Neutrophil (primary cell): ENCODE measurements around the gene KNDC1.

ENCODE experiments used
- H3K27ac ChIP-seq: fragments of 200-600 bp; sonication (generic); 2 replicates; pipeline ENCODE4 v1.5.1; 2016; ENCODE audit warnings: mild to moderate bottlenecking, moderate library complexity
- H3K27me3 ChIP-seq: fragments of 200-600 bp; sonication (generic); 2 replicates; pipeline ENCODE4 v1.6.0; 2016; ENCODE audit warnings: mild to moderate bottlenecking
- H3K36me3 ChIP-seq: fragments of 200-600 bp; sonication (generic); 2 replicates; pipeline ENCODE4 v1.5.1; 2017
- H3K4me1 ChIP-seq, 2 experiments: fragments of 200-600 bp in 1 of 2; sonication (generic) in 1 of 2; 1 replicate in 1 of 2; 2 replicates in 1 of 2; pipeline versions ENCODE4 v1.5.1 to v1.6.1; 2013 to 2016; ENCODE audit warnings: low read depth in 1 of 2, low read length in 1 of 2, mild to moderate bottlenecking in 1 of 2, moderate library complexity in 1 of 2; ENCODE audit not compliant: control insufficient read depth in 1 of 2, insufficient read depth in 1 of 2
- H3K4me3 ChIP-seq, 2 experiments: fragments of 200-600 bp in 1 of 2; sonication (generic) in 1 of 2; 1 replicate in 1 of 2; 2 replicates in 1 of 2; pipeline ENCODE4 v1.5.1; 2013 to 2016; ENCODE audit warnings: low read depth in 1 of 2, low read length in 1 of 2, mild to moderate bottlenecking in 1 of 2, moderate library complexity in 1 of 2
- H3K9me3 ChIP-seq: fragments of 200-600 bp; sonication (generic); 2 replicates; pipeline ENCODE4 v1.5.1; 2016
- CTCF ChIP-seq: fragments of 200-600 bp; sonication (generic); IDR thresholded peaks from 2 replicates; pipeline ENCODE4 v1.5.1; 2016; ENCODE audit warnings: antibody characterized with exemption

KNDC1 gene

DNA sequence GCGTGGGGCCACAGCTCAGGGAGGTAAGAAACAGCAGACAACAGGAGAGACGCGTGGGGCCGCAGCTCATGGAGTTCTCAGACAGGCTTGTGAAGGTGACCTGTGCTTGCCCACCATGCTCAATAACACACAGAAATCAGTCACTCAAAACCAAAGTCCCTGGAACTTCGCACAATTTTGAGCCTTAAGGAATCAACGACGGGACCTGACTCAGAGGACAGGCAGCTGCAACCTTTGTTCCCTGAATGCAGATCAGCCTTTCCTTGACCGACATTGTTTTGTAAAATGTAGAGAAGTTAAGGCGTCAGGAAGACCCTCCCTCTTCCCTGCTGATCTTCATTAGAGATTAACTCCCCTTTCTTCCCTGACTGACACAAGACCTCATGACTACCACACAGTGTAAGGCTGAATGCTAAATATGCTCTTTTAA lies 8.5 kb upstream of the KNDC1 start:
- no peaks in the 10 kb centered on the region for H3K9me3 ChIP-seq
- no peak for TF ChIP-seq CTCF
- H3K4me3 ChIP-seq = no peak overlapping the region
- peaks cover 34% of the 10 kb centered on the region for H3K27me3 ChIP-seq
- H3K4me1 ChIP-seq = no peaks in the 10 kb centered on the region
- H3K27ac ChIP-seq = no peak overlapping the region
- no peaks in the 10 kb centered on the region for H3K36me3 ChIP-seq

GRCh38 chr10:133154411-133154810 lies 5.6 kb upstream of the KNDC1 start:
- H3K4me3 ChIP-seq = no peak overlapping the region
- no peaks in the 10 kb centered on the region for H3K36me3 ChIP-seq
- peaks cover 55% of the 10 kb centered on the region for H3K27me3 ChIP-seq
- TF ChIP-seq CTCF = no peak
- no peak overlapping the region for H3K27ac ChIP-seq
- H3K9me3 ChIP-seq = no peaks in the 10 kb centered on the region
- H3K4me1 ChIP-seq = no peaks in the 10 kb centered on the region

DNA sequence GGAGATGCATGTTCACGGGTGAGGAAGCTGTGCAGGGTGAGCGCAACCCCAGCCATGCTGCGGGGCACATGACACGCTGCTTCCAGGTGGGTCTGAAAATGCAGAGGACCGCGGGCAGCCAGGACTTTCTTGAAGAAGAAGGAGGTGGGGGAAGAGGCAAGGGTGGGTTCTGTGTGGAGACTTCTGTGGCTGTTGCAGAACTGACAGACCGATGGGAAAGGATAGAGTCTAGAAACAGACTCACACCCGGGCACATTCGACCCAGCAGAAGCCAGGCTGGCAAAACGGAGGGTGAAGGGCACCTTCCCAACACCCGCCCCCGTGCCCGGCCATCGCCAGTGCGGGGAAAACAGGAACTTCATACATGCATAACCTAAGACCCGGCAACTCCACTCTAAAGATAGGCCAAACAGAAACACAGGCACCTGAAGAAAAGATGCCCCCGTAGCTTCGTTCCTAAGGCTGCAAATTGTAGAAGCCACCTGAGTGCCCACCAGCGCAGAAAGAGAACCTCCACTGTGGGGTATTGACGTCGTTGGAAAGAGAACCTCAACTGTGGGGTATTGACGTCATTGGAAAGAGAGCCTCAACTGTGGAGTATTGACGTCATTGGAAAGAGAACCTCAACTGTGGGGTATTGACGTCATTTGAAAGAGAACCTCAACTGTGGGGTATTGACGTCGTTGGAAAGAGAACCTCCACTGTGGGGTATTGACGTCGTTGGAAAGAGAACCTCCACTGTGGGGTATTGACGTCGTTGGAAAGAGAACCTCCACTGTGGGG lies 4.8 kb upstream of the KNDC1 start:
- Histone ChIP-seq H3K9me3 (no peaks in the 10 kb centered on the region), H3K27me3 (peaks cover 63% of the 10 kb centered on the region), H3K4me3 (no peak overlapping the region), H3K27ac (no peak overlapping the region), H3K36me3 (no peaks in the 10 kb centered on the region), H3K4me1 (no peaks in the 10 kb centered on the region)
- TF ChIP-seq CTCF = no peak

DNA sequence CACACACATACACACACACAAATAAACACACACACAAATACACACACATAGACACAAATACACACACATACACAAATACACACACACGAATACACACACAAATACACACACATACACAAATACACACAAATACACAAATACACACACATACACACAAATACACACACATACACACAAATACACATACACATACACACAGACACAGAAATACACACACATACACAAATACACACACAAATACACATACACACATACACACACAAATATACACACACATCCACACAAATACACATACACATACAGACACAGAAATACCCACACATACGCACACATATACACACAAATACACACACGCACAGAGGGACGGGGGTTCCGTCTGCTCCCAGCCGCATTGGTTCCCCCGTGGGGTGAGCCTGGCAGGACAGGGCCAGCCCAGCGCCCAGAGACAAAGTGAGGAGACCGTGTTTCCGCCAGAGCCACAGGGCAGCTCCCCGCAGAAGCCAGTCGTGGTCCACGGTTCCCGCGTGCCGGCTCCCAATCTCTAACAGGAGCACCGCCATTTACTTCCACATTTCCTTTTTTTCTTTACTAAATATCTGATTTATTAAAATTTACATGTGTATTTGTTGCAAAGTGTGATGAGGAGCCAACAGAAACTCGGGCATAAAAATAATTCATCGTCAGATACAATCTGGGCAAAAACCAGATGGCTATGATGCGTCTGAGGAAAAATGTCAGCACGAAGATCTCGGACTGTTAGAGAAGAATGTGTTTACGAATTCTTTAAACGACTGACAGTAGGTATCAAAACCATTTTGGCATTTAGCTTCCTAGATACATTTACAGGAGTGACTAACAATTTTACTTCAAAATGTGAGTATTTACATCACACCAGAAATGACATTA lies 3.1 kb upstream of the KNDC1 start:
- Histone ChIP-seq H3K27me3 (peaks cover 74% of the 10 kb centered on the region), H3K4me3 (no peak overlapping the region), H3K4me1 (no peaks in the 10 kb centered on the region), H3K36me3 (no peaks in the 10 kb centered on the region), H3K27ac (no peak overlapping the region), H3K9me3 (no peaks in the 10 kb centered on the region)
- TF ChIP-seq CTCF = no peak

- Histone ChIP-seq H3K9me3 (no peaks in the 10 kb centered on the region), H3K36me3 (no peaks in the 10 kb centered on the region), H3K4me3 (no peak overlapping the region), H3K27ac (no peak overlapping the region), H3K27me3 (peaks cover 77% of the 10 kb centered on the region), H3K4me1 (no peaks in the 10 kb centered on the region)
- no peak for TF ChIP-seq CTCF
These were observed 2.2 kb upstream of the KNDC1 start for GRCh38 chr10:133157662-133158436.
